ENCODE results near the gene SMC3. TPM values are rescaled to one million over a fixed set of nuclear protein-coding genes. Genes with fewer than 3 reads are reported as not detected.

Gene SMC3
- total RNA-seq, 3 donors from 2014 or later = 26.6 to 37.8 (median 37.0) TPM

DNA sequence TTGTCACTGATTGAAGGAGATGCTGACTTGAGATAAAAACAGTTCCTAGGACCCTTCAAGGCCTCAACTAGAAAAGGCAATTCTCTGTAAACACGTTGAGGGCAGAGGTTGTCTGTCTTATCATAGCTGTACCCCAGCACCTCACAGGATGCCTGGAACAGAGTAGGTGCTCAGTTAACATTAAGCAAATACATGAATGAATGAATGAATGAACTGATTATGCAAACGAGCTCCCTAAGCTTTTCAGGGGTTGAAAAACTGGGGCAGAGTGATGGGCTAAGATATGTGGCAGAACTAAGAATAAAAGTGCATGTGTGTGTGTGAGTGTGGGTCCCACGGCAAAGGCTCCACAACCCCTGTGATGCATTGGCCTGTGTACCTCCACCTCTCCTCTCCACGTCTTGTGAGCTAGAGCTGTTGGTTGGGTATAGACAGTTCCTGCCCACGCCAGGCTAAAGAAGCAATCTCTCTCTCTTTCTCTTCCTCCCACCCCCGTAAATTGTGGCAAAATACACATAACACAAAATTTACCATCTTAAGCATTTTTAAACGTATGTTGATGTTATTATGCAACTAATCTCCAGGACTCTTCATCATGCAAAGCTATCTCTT is 20.9 kb upstream of the SMC3 start:
- no peaks in the 10 kb centered on the region for H3K4me1 ChIP-seq
- no peaks in the 10 kb centered on the region for H3K36me3 ChIP-seq
- intact Hi-C loops (cut with DNase I; ENCODE audit: low total_unique reads) = loop anchor here (10.0 kb wide), 1 partner anchor 222 kb away; no protein-coding TSS in a partner anchor
- H3K4me3 ChIP-seq = no peak overlapping the region
- H3K27me3 ChIP-seq = no peaks in the 10 kb centered on the region
- no peak for DNase-seq (ENCODE audit: low spot score in 2 of 2)
- TF ChIP-seq POLR2A (IDR thresholded peaks at IDR 0.05) (no peak), POLR2AphosphoS5 (IDR thresholded peaks at IDR 0.05) (no peak)
- TF ChIP-seq, protein P1, sequence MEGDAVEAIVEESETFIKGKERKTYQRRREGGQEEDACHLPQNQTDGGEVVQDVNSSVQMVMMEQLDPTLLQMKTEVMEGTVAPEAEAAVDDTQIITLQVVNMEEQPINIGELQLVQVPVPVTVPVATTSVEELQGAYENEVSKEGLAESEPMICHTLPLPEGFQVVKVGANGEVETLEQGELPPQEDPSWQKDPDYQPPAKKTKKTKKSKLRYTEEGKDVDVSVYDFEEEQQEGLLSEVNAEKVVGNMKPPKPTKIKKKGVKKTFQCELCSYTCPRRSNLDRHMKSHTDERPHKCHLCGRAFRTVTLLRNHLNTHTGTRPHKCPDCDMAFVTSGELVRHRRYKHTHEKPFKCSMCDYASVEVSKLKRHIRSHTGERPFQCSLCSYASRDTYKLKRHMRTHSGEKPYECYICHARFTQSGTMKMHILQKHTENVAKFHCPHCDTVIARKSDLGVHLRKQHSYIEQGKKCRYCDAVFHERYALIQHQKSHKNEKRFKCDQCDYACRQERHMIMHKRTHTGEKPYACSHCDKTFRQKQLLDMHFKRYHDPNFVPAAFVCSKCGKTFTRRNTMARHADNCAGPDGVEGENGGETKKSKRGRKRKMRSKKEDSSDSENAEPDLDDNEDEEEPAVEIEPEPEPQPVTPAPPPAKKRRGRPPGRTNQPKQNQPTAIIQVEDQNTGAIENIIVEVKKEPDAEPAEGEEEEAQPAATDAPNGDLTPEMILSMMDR (IDR thresholded peaks at IDR 0.05) = no peak
- no peaks in the 10 kb centered on the region for H3K9me3 ChIP-seq
- H3K27ac ChIP-seq = no peak overlapping the region

DNA sequence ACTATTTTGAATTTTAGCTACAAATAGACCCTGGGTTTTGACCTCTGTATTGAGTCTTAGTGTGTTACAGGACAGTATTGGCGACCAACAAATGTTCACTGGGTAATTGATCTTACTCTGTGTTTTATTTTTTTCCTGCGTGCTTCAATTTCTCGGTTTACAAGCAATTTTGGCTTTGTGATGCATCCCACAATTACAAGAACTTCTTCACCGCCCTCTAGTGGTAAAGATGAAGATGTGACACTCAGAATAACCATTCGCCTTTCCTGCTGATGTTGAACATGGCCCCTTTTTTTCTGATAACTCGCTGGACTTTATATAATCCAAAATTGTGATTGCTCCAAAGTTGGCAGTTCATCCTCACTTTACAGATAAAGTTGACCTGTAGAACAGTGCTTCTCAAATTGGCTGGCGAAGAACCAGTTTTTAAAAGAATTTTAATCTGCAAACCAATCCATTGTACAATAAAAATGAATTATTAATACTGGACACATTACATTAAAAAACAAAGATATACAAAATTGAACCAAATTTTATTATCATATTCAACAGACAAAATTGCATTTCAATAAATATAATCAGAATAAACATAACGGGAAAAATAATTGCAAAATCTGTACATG is 20.2 kb upstream of the SMC3 start:
- Histone ChIP-seq H3K27me3 (no peaks in the 10 kb centered on the region), H3K4me3 (no peak overlapping the region), H3K9me3 (no peaks in the 10 kb centered on the region), H3K27ac (no peak overlapping the region), H3K36me3 (no peaks in the 10 kb centered on the region), H3K4me1 (no peaks in the 10 kb centered on the region)
- intact Hi-C loops (cut with DNase I; ENCODE audit: low total_unique reads) = loop anchor here (10.0 kb wide), 1 partner anchor 222 kb away; no protein-coding TSS in a partner anchor
- TF ChIP-seq POLR2AphosphoS5 (IDR thresholded peaks at IDR 0.05) = no peak
- TF ChIP-seq, protein P1 (IDR thresholded peaks at IDR 0.05) = peak; percentile 76 to 86 (median 77)
- no peak for DNase-seq (ENCODE audit: low spot score in 2 of 2)

DNA sequence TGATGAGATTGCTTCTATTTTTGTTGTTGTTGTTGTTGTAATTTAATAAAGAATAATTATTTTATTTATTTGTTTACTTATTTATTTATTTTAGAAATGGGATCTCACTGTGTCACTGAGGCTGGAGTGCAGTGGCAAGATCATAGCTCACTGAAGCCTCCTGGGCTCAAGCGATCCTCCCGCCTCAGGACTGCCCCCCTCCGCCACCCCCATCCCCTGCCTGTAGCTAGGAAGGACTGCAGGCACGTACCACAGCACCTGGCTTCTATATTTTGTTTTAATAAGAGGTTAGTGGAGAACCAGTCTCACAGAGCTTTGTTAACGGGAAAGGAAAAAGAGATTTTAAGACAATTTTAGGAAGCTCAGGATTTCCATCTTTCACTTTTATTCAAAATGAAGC is 19.5 kb upstream of the SMC3 start:
- Histone ChIP-seq H3K4me3 (no peak overlapping the region), H3K4me1 (no peaks in the 10 kb centered on the region), H3K9me3 (no peaks in the 10 kb centered on the region), H3K36me3 (no peaks in the 10 kb centered on the region), H3K27me3 (no peaks in the 10 kb centered on the region), H3K27ac (no peak overlapping the region)
- intact Hi-C loops (cut with DNase I; ENCODE audit: low total_unique reads) = loop anchor here (10.0 kb wide), 1 partner anchor 223 kb away; no protein-coding TSS in a partner anchor
- DNase-seq (ENCODE audit: low spot score in 2 of 2) = no peak
- no peak for TF ChIP-seq POLR2A (IDR thresholded peaks at IDR 0.05)
- no peak for TF ChIP-seq POLR2AphosphoS5 (IDR thresholded peaks at IDR 0.05)
- TF ChIP-seq, protein P1 (IDR thresholded peaks at IDR 0.05) = no peak

DNA sequence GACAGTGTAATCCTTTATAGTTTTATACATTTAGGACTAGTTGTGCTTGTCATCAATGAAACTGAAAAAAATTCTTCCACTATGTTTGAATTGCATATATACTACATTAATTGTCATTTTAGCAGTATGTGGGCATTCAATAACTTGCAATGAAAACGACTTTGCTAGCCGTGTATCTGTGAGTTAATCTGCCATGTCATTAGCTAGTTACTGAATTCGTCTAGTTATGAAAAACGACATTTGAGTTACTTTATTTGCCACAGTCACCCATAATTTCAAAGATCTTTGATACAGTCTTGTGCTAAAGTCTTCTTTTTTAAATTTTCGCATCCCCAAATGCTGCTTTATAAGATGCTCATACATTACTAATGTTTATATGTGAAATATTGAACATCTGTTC is 18.3 kb upstream of the SMC3 start:
- Histone ChIP-seq H3K4me1 (no peaks in the 10 kb centered on the region), H3K9me3 (no peaks in the 10 kb centered on the region), H3K4me3 (no peak overlapping the region), H3K27ac (no peak overlapping the region), H3K36me3 (no peaks in the 10 kb centered on the region), H3K27me3 (no peaks in the 10 kb centered on the region)
- TF ChIP-seq POLR2AphosphoS5 (IDR thresholded peaks at IDR 0.05) (no peak), POLR2A (IDR thresholded peaks at IDR 0.05) (no peak)
- TF ChIP-seq, protein P1 (IDR thresholded peaks at IDR 0.05) = no peak
- no peak for DNase-seq (ENCODE audit: low spot score in 2 of 2)
- intact Hi-C loops (cut with DNase I; ENCODE audit: low total_unique reads) = loop anchor here (10.0 kb wide), 1 partner anchor 224 kb away; no protein-coding TSS in a partner anchor

DNA sequence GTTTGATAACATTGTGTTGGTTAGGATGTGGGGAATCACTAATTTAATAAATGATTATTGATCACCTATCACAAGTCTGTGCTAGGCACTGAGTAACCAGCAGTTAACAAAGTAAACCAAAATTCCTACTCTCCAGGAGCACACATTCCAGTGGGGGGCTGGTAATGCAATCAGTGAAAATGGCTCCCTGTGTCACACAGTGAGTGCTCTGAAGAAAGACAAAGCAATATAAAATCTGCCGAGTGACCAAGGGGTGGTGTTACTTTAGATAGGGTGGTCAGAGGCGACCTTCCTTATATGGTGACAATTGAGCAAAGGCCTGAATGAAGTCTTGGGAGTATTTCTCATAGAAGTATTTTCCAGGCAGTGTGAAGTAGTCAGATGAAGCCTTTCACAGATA is 13.6 kb upstream of the SMC3 start:
- H3K4me3 ChIP-seq = no peak overlapping the region
- intact Hi-C loops (cut with DNase I; ENCODE audit: low total_unique reads) = no loop called here
- no peak for TF ChIP-seq POLR2AphosphoS5 (IDR thresholded peaks at IDR 0.05)
- TF ChIP-seq, protein P1 (IDR thresholded peaks at IDR 0.05) = no peak
- TF ChIP-seq POLR2A (IDR thresholded peaks at IDR 0.05) = no peak
- no peaks in the 10 kb centered on the region for H3K36me3 ChIP-seq
- H3K27ac ChIP-seq = no peak overlapping the region
- H3K9me3 ChIP-seq = no peaks in the 10 kb centered on the region
- H3K4me1 ChIP-seq = no peaks in the 10 kb centered on the region
- H3K27me3 ChIP-seq = no peaks in the 10 kb centered on the region
- no peak for DNase-seq (ENCODE audit: low spot score in 2 of 2)

Data from breast epithelium (tissue), 4 donors.